ENCODE results near the gene SF1. TPM values are rescaled to one million over a fixed set of nuclear protein-coding genes. Genes with fewer than 3 reads are reported as not detected.

The SF1 gene
- total and polyA plus RNA-seq, 9 of the 15 experiments (the other 6 are each of a cell fraction or from before 2014, with no cell fraction given): 13.1 to 334 (median 111) TPM

- H3K9ac ChIP-seq (ENCODE audit: insufficient read depth in 1 of 2, low read depth in 2 of 2, low read length in 2 of 2): peak overlapping the region; percentile 62 to 94
- no peaks in the 10 kb centered on the region for H3K9me3 ChIP-seq (replicated peaks; ENCODE audit: control insufficient read depth, insufficient read depth, low read depth, low read length)
- peak overlapping the region; percentile 32; the same call in 1 of the 3 replicates for H3K27ac ChIP-seq (ENCODE audit: extremely low read depth, low read depth, low read length)
- peak overlapping the region; percentile 79 for H3K4me2 ChIP-seq (ENCODE audit: insufficient read depth, low read length)
- peak overlapping the region; percentile 90 for H3K4me3 ChIP-seq
- H3K4me1 ChIP-seq (replicated peaks in 1 of 2; ENCODE audit: control insufficient read depth in 2 of 2, insufficient read depth in 2 of 2, low read length in 2 of 2): peaks cover 5 to 25% of the 10 kb centered on the region in 2 experiments
- no TSS peak for BruUV-seq (replicated peaks)
- peaks cover 15% of the 10 kb centered on the region for H3K79me2 ChIP-seq (ENCODE audit: control insufficient read depth, insufficient read depth, low read length)
- H4K20me1 ChIP-seq (replicated peaks; ENCODE audit: control insufficient read depth, insufficient read depth, low read length): no peaks in the 10 kb centered on the region
- CTCF ChIA-PET (ENCODE audit: low intra/inter-chr PET ratio): interaction anchor here (0.6 kb wide), 1 partner anchor 33 kb away, joined by 3 read pairs; no protein-coding TSS in a partner anchor
- WGBS (ENCODE audit: insufficient coverage, low coverage, missing lambda C conversion rate): 6% methylated on average over 34 of the region's 44 CpGs
- H3K27me3 ChIP-seq (ENCODE audit: control insufficient read depth in 2 of 2, insufficient read depth in 2 of 2, low read length in 2 of 2): no peaks in the 10 kb centered on the region
- FAIRE-seq: no peak
- POLR2A ChIA-PET: interaction anchor here (0.7 to 1.8 kb wide), 3 partner anchors 31 to 306 kb away, joined by 3 to 6 read pairs (median 5); partner anchors contain the start of gene SF1
- TF ChIP-seq HDGF (IDR thresholded peaks at IDR 0.05) (0 out of 2 replicates have a peak, but pooled peaks have one; percentile 40), E2F6 (IDR thresholded peaks at IDR 0.05; ENCODE audit: borderline replicate concordance in 1 of 2, extremely low read depth in 1 of 2, insufficient read depth in 1 of 2, insufficient read length in 1 of 2, low read depth in 1 of 2, low read length in 1 of 2, poor library complexity in 1 of 2, severe bottlenecking in 1 of 2) (peak in 1 of 2 experiments; percentile 52), PKNOX1 (IDR thresholded peaks at IDR 0.05) (peak; percentile 78), RBBP5 (IDR thresholded peaks at IDR 0.05; ENCODE audit: borderline replicate concordance, insufficient read depth, low read length, poor library complexity, severe bottlenecking) (peak; percentile 17), RFX1 (IDR thresholded peaks at IDR 0.05) (no peak)
- peak overlapping the region; percentile 97 for H2AFZ ChIP-seq (ENCODE audit: low read depth, low read length)
- H3K9me1 ChIP-seq (ENCODE audit: control insufficient read depth, insufficient read depth, low read length): no peaks in the 10 kb centered on the region
- peaks cover 45% of the 10 kb centered on the region; the same call in 2 of the 3 replicates for H3K36me3 ChIP-seq (ENCODE audit: control insufficient read depth, insufficient read depth, low read length)
- in situ Hi-C loops (cut with MboI) (no loop called here), intact Hi-C loops (cut with micrococcal nuclease) (no loop called here)
- ATAC-seq: peak; percentile 50
- peak; percentile 40 to 70 (median 56) for DNase-seq (ENCODE audit: extremely low read depth in 1 of 4, low spot score in 3 of 4)
These were observed 31.5 kb upstream of the SF1 start for GRCh38 chr11:64809781-64810241.

Measured in K562 (cell line).